Dedifferentiated amniotic fluid mesenchymal stem cell (primary cell): ENCODE results near the gene TCF3.

Experiments
- DNase-seq: peaks from one replicate; pipeline ENCODE4 v3.0.0-alpha.2; 2016; ENCODE audit errors: extremely low spot score

The TCF3 gene

DNA sequence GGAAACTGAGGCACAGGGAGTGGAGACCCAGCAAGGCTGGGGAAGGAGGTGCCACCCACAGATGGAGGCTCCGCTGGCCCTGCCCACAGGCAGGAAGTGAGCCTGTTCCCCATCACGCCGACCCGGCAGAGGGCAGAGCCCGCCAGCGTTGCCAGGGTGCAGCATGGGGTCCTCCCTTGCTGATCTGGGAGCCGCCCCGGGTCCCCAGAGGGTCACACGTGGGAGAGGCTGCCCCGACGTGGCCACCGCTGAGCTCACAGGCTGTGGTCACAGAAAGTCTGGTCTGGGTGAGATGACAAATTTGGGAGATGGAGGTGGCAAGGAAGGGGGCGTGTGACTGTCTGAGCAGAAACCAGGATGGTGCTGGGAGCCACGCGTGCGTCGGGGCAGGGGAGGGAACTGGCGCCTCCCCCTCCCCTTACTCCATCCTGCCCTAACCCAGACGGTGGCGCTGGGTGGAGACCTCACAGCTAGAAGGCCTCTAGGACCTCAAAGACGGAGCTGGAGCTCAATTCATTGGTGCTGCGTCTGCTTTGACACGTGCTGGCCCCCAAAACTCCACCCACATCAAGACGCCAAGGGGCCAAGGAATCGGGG, 92.0 kb downstream of the TCF3 start:
- no peak for DNase-seq
